Breast epithelium (tissue), 4 donors: ENCODE data around the gene NADSYN1. TPM values are rescaled to one million over a fixed set of nuclear protein-coding genes. Genes with fewer than 3 reads are reported as not detected.

Experiments used
- DNase-seq, 2 donors: peaks; one replicate each; pipeline ENCODE4 v3.0.0-alpha.2; 2019; ENCODE audit warnings: low spot score in 2 of 2
- H3K27ac ChIP-seq, 2 donors: fragments of 200-600 bp; sonication (generic) in 1 of 2; one replicate each; pipeline ENCODE4 v1.5.1; 2016 to 2019; ENCODE audit warnings: mild to moderate bottlenecking in 1 of 2
- H3K27me3 ChIP-seq, 2 donors: fragments of 200-600 bp; sonication (generic) in 1 of 2; one replicate each; pipeline versions ENCODE4 v1.5.1 to v1.6.0; 2017 to 2019; ENCODE audit warnings: control low read depth in 1 of 2, mild to moderate bottlenecking in 1 of 2
- H3K36me3 ChIP-seq: fragments of 200-600 bp; one replicate; pipeline ENCODE4 v1.5.1; 2019
- H3K4me1 ChIP-seq, 2 donors: fragments of 200-600 bp; sonication (generic); one replicate each; pipeline ENCODE4 v1.5.1; 2016 to 2019; ENCODE audit warnings: control low read depth in 1 of 2
- H3K4me3 ChIP-seq, 3 donors: fragments of 200-600 bp; sonication (generic); 1 replicate in 2 of 3; 2 replicates in 1 of 3; pipeline ENCODE4 v1.5.1; 2016 to 2019; ENCODE audit warnings: mild to moderate bottlenecking in 3 of 3, moderate library complexity in 2 of 3
- H3K9me3 ChIP-seq, 2 donors: fragments of 200-600 bp; sonication (generic) in 1 of 2; one replicate each; pipeline ENCODE4 v1.5.1; 2016 to 2019; ENCODE audit warnings: control low read depth in 1 of 2
- CTCF ChIP-seq, 3 donors: fragments of 450-650 bp; IDR thresholded peaks; one replicate each; pipeline ENCODE4 v1.5.1; 2016 to 2017; ENCODE audit warnings: antibody characterized with exemption in 3 of 3, mild to moderate bottlenecking in 3 of 3, moderate library complexity in 3 of 3
- POLR2A ChIP-seq: fragments of 450-650 bp; IDR thresholded peaks from one replicate; pipeline ENCODE4 v1.6.1; 2016; ENCODE audit warnings: antibody characterized with exemption, mild to moderate bottlenecking, moderate library complexity
- POLR2AphosphoS5 ChIP-seq, 3 donors: sonication (generic); formaldehyde crosslinking; IDR thresholded peaks; one replicate each; pipeline ENCODE4 v1.6.1; 2017; ENCODE audit warnings: antibody characterized with exemption in 3 of 3
- intact Hi-C: fragments of 100-400 bp; cut with DNase I; formaldehyde crosslinking; loops from one replicate; pipeline ENCODE4 v1.15.1; 2023; ENCODE audit warnings: low total_unique reads
- total RNA-seq, 3 donors: library from RNA; depleted of rRNA; stranded (reverse); fragments of >200 nt; gene quantifications; one replicate each; pipeline ENCODE4 v1.1.0, GENCODE V29; 2016

The NADSYN1 gene
- total RNA-seq, 3 donors from 2014 or later: 58.6 to 83.6 (median 70.5) TPM

GRCh38 chr11:71438650-71439049 is 14.4 kb upstream of the NADSYN1 start:
- no peaks in the 10 kb centered on the region for H3K36me3 ChIP-seq
- no peak overlapping the region for H3K27ac ChIP-seq
- no peak overlapping the region for H3K4me3 ChIP-seq
- H3K9me3 ChIP-seq: no peaks in the 10 kb centered on the region
- intact Hi-C loops: no loop called here
- H3K27me3 ChIP-seq: no peaks in the 10 kb centered on the region
- no peak for DNase-seq
- H3K4me1 ChIP-seq: no peaks in the 10 kb centered on the region
- TF ChIP-seq CTCF (IDR thresholded peaks at IDR 0.05) (no peak), POLR2AphosphoS5 (IDR thresholded peaks at IDR 0.05) (no peak), POLR2A (no peak)

- intact Hi-C loops: no loop called here
- TF ChIP-seq POLR2AphosphoS5 (IDR thresholded peaks at IDR 0.05) (no peak), CTCF (IDR thresholded peaks at IDR 0.05) (no peak), POLR2A (no peak)
Observed at GRCh38 chr11:71440021-71440755, 12.8 kb upstream of the NADSYN1 start.

GRCh38 chr11:71441251-71441650 is 11.8 kb upstream of the NADSYN1 start:
- no peak for DNase-seq
- Histone ChIP-seq H3K4me1 (no peaks in the 10 kb centered on the region), H3K27ac (no peak overlapping the region), H3K9me3 (no peaks in the 10 kb centered on the region), H3K27me3 (no peaks in the 10 kb centered on the region), H3K4me3 (no peak overlapping the region), H3K36me3 (no peaks in the 10 kb centered on the region)
- intact Hi-C loops: no loop called here
- TF ChIP-seq POLR2A (no peak), POLR2AphosphoS5 (IDR thresholded peaks at IDR 0.05) (no peak), CTCF (IDR thresholded peaks at IDR 0.05) (no peak)

More at GRCh38 chr11:71440021-71440755, 12.8 kb upstream of the NADSYN1 start:
- no peaks in the 10 kb centered on the region for H3K9me3 ChIP-seq
- no peaks in the 10 kb centered on the region for H3K27me3 ChIP-seq
- H3K4me1 ChIP-seq: no peaks in the 10 kb centered on the region
- no peak overlapping the region for H3K4me3 ChIP-seq
- H3K27ac ChIP-seq: no peak overlapping the region
- DNase-seq: no peak
- no peaks in the 10 kb centered on the region for H3K36me3 ChIP-seq

GRCh38 chr11:71442123-71442522 is 10.9 kb upstream of the NADSYN1 start:
- TF ChIP-seq POLR2A (no peak), POLR2AphosphoS5 (IDR thresholded peaks at IDR 0.05) (no peak), CTCF (IDR thresholded peaks at IDR 0.05) (no peak)
- no peaks in the 10 kb centered on the region for H3K36me3 ChIP-seq
- H3K4me3 ChIP-seq: no peak overlapping the region
- H3K4me1 ChIP-seq: no peaks in the 10 kb centered on the region
- H3K27me3 ChIP-seq: no peaks in the 10 kb centered on the region
- intact Hi-C loops: no loop called here
- H3K9me3 ChIP-seq: no peaks in the 10 kb centered on the region
- no peak overlapping the region for H3K27ac ChIP-seq
- no peak for DNase-seq

GRCh38 chr11:71442880-71443279 is 10.1 kb upstream of the NADSYN1 start:
- Histone ChIP-seq H3K4me3 (no peak overlapping the region), H3K9me3 (no peaks in the 10 kb centered on the region), H3K4me1 (no peaks in the 10 kb centered on the region), H3K36me3 (no peaks in the 10 kb centered on the region), H3K27me3 (no peaks in the 10 kb centered on the region), H3K27ac (no peak overlapping the region)
- no peak for TF ChIP-seq POLR2A
- TF ChIP-seq CTCF (IDR thresholded peaks at IDR 0.05): no peak
- no peak for TF ChIP-seq POLR2AphosphoS5 (IDR thresholded peaks at IDR 0.05)
- DNase-seq: no peak
- intact Hi-C loops: no loop called here
